GM18951 (cell line): ENCODE measurements around the gene GHR.
"Not testable (repeated sequence)": the region's sequence is repeated elsewhere in the genome, so short reads cannot be mapped to it uniquely, and the experiment has no call there.

Experiments used
- POLR2A ChIP-seq: IDR thresholded peaks from 4 replicates; pipeline ENCODE4 v1.6.1; 2011; ENCODE audit warnings: mild to moderate bottlenecking; ENCODE audit not compliant: insufficient read length, insufficient read depth; ENCODE audit errors: extremely low read depth
- in situ Hi-C: fragments of 300-500 bp; cut with MboI; formaldehyde crosslinking; loops from one replicate; pipeline ENCODE4 v1.12.0; 2022; ENCODE audit warnings: low sequenced_read_pairs, mixed read lengths, inconsistent platforms; ENCODE audit not compliant: unreplicated experiment

GHR gene

GRCh38 chr5:42701351-42702059, 278.3 kb downstream of the GHR start:
- no peak for TF ChIP-seq POLR2A
- in situ Hi-C loops = no loop called here

DNA sequence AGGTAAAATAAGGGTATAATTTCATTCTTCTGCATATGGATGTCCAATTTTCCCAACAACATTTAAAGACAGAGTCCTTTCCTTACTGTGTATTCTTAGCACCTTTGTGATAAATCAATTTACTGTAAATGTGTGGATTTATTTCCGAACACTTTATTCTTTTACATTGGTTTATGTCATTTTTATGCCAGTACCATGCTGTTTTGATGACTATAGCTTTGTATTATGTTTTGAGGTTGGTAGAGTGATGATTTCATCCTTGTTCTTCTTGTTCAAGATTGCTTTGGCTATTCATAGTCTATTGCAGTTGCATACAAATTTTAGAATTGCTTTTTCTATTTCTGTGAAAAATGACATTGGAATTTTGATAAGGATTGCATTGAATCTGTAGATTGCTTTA, 280.0 kb downstream of the GHR start:
- no peak for TF ChIP-seq POLR2A
- in situ Hi-C loops = no loop called here

DNA sequence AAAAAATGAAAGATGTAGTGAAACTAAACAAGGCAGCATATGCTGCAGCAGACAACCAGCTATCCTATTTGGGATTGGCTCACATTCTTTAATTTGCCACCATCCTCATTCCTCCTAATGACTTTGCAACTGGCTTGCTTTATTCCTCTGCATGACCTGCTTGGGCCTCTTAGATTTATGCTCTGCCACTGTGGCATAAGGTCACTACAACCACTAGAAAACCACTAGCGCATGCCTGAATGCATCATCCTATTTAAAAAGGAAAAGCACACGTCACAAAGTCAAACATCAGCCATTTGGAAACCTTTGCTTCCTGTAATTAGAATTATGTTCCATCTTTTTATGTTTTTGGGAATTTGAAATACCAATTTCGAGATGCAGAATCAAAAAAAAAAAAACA, 292.5 kb downstream of the GHR start:
- in situ Hi-C loops = no loop called here
- no peak for TF ChIP-seq POLR2A

DNA sequence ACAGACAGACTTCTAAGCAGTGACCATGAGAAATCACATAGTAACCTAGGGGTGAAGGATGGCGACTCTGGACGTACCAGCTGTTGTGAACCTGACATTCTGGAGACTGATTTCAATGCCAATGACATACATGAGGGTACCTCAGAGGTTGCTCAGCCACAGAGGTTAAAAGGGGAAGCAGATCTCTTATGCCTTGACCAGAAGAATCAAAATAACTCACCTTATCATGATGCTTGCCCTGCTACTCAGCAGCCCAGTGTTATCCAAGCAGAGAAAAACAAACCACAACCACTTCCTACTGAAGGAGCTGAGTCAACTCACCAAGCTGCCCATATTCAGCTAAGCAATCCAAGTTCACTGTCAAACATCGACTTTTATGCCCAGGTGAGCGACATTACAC, 295.4 kb downstream of the GHR start:
- no peak for TF ChIP-seq POLR2A
- in situ Hi-C loops = no loop called here

DNA sequence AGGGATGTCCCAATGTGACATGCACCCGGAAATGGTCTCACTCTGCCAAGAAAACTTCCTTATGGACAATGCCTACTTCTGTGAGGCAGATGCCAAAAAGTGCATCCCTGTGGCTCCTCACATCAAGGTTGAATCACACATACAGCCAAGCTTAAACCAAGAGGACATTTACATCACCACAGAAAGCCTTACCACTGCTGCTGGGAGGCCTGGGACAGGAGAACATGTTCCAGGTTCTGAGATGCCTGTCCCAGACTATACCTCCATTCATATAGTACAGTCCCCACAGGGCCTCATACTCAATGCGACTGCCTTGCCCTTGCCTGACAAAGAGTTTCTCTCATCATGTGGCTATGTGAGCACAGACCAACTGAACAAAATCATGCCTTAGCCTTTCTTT, 295.8 kb downstream of the GHR start:
- in situ Hi-C loops = no loop called here

DNA sequence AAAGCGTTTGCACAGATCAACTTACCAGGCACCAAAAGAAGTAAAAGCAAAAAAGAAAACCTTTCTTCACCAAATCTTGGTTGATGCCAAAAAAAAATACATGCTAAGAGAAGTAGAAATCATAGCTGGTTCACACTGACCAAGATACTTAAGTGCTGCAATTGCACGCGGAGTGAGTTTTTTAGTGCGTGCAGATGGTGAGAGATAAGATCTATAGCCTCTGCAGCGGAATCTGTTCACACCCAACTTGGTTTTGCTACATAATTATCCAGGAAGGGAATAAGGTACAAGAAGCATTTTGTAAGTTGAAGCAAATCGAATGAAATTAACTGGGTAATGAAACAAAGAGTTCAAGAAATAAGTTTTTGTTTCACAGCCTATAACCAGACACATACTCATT, 297.0 kb downstream of the GHR start:
- TF ChIP-seq POLR2A = no peak
- in situ Hi-C loops = no loop called here

More for the DNA sequence above, 295.8 kb downstream of the GHR start:
- no peak for TF ChIP-seq POLR2A

- TF ChIP-seq POLR2A = no peak
- in situ Hi-C loops = no loop called here
Observed at GRCh38 chr5:42721484-42721883, 298.2 kb downstream of the GHR start.

DNA sequence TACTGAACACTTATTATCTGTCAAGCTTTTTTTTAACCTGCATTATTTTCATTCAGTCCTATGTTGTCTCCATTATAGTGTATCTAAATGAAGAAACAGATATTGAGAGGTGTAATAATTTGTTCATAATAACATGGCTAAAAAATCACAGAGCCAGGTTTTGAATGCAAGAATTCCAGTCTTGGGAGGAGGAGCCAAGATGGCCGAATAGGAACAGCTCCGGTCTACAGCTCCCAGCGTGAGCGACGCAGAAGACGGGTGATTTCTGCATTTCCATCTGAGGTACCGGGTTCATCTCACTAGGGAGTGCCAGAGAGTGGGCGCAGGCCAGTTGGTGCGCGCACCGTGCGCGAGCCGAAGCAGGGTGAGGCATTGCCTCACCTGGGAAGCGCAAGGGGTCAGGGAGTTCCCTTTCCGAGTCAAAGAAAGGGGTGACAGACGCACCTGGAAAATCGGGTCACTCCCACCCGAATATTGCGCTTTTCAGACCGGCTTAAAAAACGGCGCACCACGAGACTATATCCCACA, 311.4 kb downstream of the GHR start:
- in situ Hi-C loops = not testable (repeated sequence)

DNA sequence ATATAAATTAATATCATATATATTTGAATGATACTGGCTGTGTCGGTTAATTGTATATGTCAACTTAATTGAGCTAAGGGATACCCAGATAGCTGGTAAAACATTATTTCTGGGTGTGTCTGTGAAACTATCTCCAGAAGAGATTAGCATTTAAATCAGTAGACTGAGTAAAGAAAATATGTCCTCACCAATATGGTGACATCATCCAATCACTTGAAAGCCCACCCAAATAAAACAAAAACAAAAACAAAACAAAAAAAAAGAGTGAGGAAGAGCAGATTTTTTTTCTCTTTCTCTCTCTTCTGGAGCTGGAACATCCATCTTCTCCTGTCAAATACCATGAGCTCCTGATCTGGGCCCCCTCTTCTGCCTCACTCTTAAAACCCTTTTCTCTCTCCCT, 317.7 kb downstream of the GHR start:
- TF ChIP-seq POLR2A = no peak
- in situ Hi-C loops = no loop called here

GRCh38 chr5:42745426-42745825, 322.2 kb downstream of the GHR start:
- in situ Hi-C loops = no loop called here
- TF ChIP-seq POLR2A = no peak

DNA sequence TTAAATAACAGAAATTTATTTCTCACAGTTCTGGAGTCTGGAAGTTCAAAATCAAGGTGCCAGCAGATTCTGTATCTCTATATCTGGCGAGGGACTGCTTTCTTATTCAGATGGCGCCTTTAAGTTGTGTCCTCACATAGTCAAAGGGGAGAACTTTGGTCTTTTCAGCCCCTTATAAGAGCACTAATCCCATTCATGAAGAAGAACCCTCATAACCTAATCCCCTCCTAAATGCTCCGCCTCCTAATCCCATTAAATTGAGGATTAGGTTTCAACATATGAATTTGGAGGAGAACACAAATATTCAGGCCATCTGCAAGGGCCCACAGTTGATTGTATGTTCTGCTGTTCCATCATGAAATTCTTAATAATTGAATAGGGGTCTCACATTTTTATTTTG, 322.6 kb downstream of the GHR start:
- no peak for TF ChIP-seq POLR2A
- in situ Hi-C loops = no loop called here

- no peak for TF ChIP-seq POLR2A
- in situ Hi-C loops = no loop called here
Observed at GRCh38 chr5:42749020-42749419, 325.8 kb downstream of the GHR start.

DNA sequence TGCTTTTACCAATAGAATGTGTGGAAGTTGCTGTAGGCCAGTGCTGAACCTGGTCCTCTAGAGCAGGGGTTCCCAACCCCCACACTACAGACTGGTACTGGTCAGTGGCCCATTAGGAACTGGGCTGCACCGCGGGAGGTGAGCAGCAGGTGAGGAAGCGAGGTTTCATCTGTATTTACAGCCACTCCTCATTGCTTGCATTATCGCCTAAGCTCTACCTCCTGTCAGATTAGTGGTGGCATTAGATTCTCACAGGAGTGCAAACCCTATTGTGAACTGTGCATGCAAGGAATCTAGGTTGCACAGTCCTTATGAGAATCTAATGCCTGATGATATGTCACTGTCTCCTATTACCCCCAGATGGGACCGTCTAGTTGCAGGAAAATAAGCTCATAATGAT, 327.3 kb downstream of the GHR start:
- in situ Hi-C loops = loop anchor here (25.0 kb wide), 1 partner anchor 888 kb away; the partner anchor contains the start of gene OXCT1
- TF ChIP-seq POLR2A = no peak

DNA sequence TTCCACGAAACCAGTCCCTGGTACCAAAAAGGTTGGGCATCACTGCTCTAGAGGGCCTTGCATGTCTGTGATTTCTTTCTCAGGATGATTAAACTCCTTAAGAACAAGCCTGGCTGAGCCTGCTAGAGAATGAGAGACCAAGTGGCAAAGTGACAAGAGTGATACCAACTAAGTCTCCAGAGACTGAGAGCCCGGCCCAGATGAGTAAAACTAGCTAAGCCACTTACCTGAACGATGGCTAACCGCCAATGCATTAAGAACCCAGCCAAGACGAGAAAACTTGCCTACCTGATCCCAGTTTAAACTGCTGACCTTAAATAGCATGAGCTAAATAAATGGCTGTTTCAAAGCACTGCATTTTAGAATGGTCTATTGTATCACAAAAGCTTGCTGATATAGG, 327.8 kb downstream of the GHR start:
- in situ Hi-C loops = loop anchor here (25.0 kb wide), 1 partner anchor 889 kb away; the partner anchor contains the start of gene OXCT1

More for the DNA sequence above, 327.8 kb downstream of the GHR start:
- TF ChIP-seq POLR2A = no peak
